NCI-H226 (cell line): ENCODE data around the gene KLHDC4.

Experiments used
- DNase-seq: peaks from one replicate; pipeline ENCODE4 v3.0.0-alpha.2; 2015

KLHDC4 gene

DNA sequence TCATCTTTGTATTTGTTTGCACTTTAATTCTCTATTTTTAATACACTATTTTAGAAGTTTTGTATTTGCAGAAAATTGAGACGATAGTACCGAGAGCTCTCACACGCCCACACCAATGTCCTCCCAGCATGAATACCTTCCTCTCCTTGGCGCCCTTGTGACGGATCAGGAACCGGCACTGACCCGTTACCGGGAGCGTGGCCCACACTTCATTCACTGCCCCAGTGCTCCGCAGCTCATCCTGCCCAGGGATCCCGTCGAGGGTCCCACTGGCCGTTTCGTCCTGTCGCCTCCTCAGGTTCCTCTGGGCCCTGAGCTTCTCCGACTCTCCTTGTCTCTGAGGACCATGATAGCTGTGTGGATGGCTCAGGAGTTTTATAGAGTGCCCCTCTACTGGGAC, 50.6 kb downstream of the KLHDC4 start:
- DNase-seq = no peak

DNA sequence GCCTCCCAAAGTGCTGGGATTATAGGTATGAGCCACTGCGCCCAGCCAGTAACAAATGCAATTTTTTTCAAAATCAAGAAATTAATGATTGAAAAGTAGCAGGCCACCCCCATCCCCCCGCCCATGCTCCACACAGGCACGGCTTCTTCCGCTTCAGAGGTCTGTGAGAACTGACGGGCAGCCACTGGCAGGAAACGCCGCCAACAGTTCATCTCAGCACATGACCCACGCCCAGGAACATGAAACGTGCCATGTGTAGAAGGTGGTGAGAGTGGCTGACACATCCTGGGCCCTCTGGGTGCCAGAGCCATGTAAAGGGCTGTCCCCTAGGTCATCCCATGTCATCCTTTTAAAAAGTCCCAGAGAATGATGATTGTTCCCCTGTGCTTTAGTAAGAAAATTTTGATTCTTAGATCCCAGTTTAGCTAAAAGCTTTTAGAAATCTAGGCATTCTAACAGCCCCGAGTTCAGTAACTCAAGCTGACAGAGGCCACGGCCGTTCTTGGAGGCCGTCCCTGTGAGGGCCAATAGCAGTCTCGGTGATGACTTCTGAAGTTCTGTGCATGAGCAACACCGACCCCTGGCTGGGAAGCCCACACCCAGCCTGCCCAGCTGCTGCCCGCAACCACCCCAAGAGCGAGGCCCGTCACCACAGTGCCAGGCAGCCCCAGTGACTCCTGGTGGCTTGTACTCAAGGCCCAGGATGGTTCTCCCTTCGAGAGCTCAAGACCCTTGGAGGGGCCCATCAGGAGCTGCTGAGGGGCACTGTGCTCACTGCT, 52.1 kb downstream of the KLHDC4 start:
- no peak for DNase-seq

GRCh38 chr16:87712184-87712762, 53.5 kb downstream of the KLHDC4 start:
- DNase-seq = no peak

DNA sequence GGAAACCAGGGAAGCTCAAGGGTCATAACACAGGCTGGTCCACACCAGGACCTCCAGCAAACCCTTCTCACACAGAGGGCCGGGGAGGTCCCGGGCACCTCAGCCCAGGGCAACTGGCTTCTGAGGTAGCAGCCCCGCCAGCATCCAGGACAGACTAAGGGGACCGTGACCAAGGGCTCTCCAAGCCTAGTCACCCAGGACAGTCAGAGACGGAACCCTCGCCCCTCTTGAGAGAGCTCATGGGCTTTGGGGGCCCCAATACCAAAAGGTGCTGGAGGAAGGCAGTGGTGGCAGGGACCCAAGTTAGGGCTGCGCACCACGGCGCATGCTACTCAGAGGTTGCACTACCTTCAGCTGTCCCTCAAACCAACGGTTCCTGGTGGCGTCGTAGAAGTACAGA, 54.9 kb downstream of the KLHDC4 start:
- DNase-seq = no peak

- no peak for DNase-seq
Measured at GRCh38 chr16:87709677-87710076, 56.1 kb downstream of the KLHDC4 start.

- no peak for DNase-seq
Measured at GRCh38 chr16:87708881-87709638, 56.7 kb downstream of the KLHDC4 start.

- no peak for DNase-seq
Measured at GRCh38 chr16:87707714-87708580, 57.8 kb downstream of the KLHDC4 start.

DNA sequence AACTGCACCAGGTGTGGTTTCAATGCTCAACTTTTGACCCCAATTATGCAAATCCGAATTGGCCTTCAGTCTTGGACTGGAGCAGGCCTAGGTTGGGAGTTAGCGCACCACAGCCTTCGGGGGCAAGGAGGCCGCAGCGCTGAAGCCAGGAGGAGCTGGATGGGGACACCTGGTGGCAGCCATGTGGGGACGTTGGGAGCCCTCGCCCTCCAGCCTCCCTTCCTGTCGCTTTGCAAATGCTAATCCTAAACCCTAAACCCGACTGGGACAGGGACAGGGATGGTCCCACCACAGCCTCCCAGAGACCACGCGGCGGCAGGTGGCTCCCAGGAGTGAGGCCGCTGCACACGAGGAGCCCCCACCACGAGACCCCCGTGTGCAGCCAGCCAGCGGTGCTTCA, 58.7 kb downstream of the KLHDC4 start:
- no peak for DNase-seq

DNA sequence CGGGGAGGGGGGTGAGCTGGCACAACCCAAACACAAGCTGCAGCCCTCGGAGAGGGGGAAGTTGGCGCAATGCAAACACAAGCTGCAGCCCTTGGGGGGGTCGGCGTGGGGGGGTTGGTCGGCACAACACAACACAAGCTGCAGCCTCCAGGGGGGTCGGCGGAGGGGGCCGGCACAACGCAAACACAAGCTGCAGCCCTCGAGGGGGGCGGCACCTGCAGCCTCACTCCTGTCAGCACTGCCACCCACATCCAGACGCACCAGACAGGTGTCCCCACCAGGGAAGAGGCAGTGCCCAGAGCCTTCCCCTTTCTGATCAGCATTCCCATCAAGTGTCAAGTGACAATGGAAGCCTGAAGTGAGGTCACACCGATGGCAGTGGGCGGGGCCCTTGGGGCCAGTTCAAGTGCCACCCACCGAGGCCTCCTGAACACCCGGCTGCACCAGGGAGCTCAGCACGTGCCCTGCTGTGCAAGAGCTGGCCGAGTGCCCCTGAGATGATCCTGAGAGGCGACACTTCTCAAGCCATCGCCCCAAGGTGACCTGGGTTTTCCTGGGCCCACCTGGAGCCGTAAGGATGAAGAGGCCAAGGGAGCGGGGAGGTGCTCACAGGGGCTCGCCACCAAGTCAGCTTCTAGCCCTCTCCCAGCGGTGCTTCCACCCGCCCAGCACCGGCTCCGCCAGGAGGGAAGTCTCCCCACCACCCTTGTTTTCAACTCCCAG, 59.3 kb downstream of the KLHDC4 start:
- DNase-seq = no peak

GRCh38 chr16:87705771-87706277, 60.0 kb downstream of the KLHDC4 start:
- DNase-seq = no peak

DNA sequence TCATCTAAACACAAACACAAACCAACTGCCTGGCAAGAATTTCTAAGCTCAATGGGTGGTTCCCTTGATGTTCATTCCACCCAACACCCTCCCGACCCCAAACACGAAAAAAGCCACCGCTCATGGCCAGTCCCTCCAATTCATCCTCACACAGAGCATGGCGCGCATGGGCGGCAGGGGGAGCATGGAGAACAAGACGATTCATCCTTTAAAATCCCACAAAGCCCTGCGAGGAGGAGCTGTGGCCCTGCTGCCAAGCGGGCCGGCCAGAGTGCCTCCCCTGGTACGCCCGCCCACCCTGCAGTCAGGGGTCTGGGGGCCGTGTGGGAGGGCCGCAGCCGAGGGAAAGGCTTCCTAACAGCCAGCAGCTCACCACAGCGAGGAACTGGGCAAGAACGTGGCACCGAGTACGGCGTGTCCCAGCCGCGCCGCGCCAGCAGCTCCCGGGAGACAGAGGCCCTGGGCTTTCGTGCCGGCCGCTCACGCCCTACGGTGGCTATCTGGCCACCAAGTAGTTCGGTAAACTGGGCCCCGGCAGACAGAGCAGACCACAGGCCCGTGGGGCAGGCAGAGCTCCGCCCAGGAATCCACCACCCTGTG, 60.9 kb downstream of the KLHDC4 start:
- no peak for DNase-seq

- no peak for DNase-seq
Measured at GRCh38 chr16:87703835-87704375, 61.9 kb downstream of the KLHDC4 start.

DNA sequence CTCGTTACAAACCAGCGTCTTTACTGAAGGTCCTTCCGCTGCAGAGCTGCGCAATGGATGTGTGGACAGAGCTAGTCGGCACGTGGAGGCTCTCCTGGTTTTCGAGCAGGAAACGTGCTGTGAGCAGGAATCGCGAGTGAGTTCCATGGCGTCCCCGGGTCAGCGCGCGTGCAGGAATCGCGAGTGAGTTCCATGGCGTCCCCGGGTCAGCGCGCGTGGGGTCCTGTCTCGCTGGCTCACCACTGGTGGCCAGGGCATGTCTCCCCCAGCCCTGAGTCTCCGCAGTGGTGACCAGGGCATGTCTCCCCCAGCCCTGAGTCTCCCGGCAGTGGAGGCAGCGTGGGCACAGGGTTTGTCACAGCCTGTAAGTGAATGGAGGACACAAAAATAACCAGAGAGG, 62.7 kb downstream of the KLHDC4 start:
- DNase-seq = no peak

DNA sequence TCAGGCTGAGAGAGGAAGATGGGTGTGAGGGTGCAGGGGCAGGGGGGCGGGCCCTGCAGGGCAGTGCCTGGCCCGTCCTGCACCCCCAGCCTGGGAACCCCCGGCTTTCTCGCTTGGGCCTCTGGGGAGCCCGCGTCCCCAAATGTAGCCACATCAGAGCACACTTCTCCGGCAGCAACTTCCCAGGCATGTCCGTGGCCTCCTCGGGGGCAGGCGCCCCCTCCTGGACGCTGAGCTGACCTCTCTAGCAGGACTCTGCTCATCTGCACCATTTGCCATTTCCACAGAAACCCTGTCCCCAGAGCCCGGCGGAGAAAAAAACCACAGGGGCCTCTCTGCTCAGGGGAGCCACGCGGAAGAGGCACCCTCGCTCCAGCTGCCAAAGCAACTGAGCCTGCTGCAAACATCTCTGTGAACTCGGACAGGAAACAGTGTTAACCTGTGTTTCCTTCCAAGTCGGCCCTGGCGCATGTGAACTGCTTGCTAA, 63.4 kb downstream of the KLHDC4 start:
- no peak for DNase-seq

GRCh38 chr16:87701505-87701921, 64.3 kb downstream of the KLHDC4 start:
- no peak for DNase-seq

GRCh38 chr16:87701078-87701460, 64.7 kb downstream of the KLHDC4 start:
- DNase-seq = no peak

- no peak for DNase-seq
Measured at GRCh38 chr16:87700406-87701077, 65.2 kb downstream of the KLHDC4 start.

GRCh38 chr16:87698676-87699199, 67.0 kb downstream of the KLHDC4 start:
- DNase-seq = no peak

DNA sequence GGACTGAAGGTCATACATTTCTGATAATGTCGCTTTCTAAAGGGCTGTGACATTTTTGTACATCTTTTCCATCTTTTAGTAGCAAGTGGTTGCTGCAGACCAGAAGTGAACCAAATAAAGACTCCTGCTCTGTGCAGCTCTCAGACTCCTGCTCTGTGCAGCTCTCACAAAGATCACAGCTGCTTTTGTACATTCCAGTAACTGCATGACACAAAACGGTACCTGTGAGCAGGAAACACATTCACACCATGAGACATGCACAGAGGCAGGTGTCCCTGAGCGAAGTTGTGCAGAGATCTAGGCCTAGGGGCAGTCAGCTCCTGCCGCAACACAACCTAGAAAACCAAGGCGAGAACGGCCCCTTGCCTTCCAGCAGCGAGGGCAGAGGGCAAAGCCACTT, 67.5 kb downstream of the KLHDC4 start:
- no peak for DNase-seq

GRCh38 chr16:87697792-87698191, 68.0 kb downstream of the KLHDC4 start:
- no peak for DNase-seq
